Peyer's patch (tissue), 4 donors: ENCODE data around the gene ERMP1. TPM values are rescaled to one million over a fixed set of nuclear protein-coding genes. Genes with fewer than 3 reads are reported as not detected.

ENCODE experiments used
- DNase-seq, 3 donors: peaks; one replicate each; pipeline ENCODE4 v3.0.0-alpha.2; 2017 to 2019
- H3K27ac ChIP-seq, 4 donors: fragments of 200-600 bp; sonication (generic); one replicate each; pipeline ENCODE4 v1.5.1; 2016 to 2019
- H3K27me3 ChIP-seq, 2 donors: fragments of 200-600 bp; sonication (generic); one replicate each; pipeline ENCODE4 v1.5.1; 2019
- H3K36me3 ChIP-seq, 3 donors: fragments of 200-600 bp; sonication (generic); one replicate each; pipeline ENCODE4 v1.5.1; 2016 to 2019
- H3K4me1 ChIP-seq, 4 donors: fragments of 200-600 bp; sonication (generic); one replicate each; pipeline ENCODE4 v1.5.1; 2016 to 2019
- H3K4me3 ChIP-seq, 4 donors: fragments of 200-600 bp; sonication (generic); 1 replicate in 3 of 4; 2 replicates in 1 of 4; pipeline ENCODE4 v1.5.1; 2016 to 2019; ENCODE audit warnings: mild to moderate bottlenecking in 1 of 4
- H3K9me3 ChIP-seq, 4 donors: fragments of 200-600 bp; sonication (generic); one replicate each; pipeline ENCODE4 v1.5.1; 2016 to 2019; ENCODE audit warnings: mild to moderate bottlenecking in 1 of 4
- POLR2A ChIP-seq, 2 donors: fragments of 450-650 bp; IDR thresholded peaks; one replicate each; pipeline ENCODE4 v1.5.1; 2017; ENCODE audit warnings: antibody characterized with exemption in 2 of 2, mild to moderate bottlenecking in 2 of 2, moderate library complexity in 2 of 2
- total RNA-seq, 4 donors: library from RNA; depleted of rRNA; stranded (reverse); fragments of >200 nt; gene quantifications; one replicate each; pipeline ENCODE4 v1.1.0, GENCODE V29; 2016
- TF ChIP-seq, protein P1 (sequence below), 6 experiments: fragments of 450-650 bp in 4 of 6; fragments of 200-600 bp in 2 of 6; sonication (generic) in 1 of 6; IDR thresholded peaks; one replicate each; pipeline ENCODE4 v1.5.1; 2017 to 2019; ENCODE audit warnings: antibody characterized with exemption in 6 of 6, mild to moderate bottlenecking in 3 of 6, moderate library complexity in 1 of 6

ERMP1 gene
- total RNA-seq, 4 donors from 2014 or later, result 20.8 to 23.2 (median 22.0) TPM

DNA sequence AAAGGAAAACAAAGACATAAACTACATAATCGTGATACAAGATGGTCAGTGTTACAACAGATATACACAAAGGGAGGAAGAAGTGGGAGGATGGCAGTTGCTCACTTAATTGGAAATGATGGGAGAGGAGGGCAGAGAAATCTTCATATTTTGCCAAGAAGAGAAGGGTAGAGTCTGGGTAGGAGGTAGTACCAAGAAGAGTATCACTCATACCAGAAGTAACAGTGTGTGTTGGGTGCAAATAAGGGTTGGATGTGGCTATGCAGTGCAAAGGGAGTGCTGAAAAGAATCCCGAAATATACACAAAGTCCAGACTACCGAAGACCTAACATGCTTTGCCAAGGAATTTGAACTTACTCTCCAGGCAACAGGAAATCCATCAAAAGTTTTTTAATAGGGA, 41.0 kb downstream of the ERMP1 start:
- H3K27me3 ChIP-seq, result no peaks in the 10 kb centered on the region
- H3K4me3 ChIP-seq, result no peak overlapping the region
- H3K36me3 ChIP-seq, result peaks cover 0 to 15% (median 2%) of the 10 kb centered on the region in 3 donors
- no peaks in the 10 kb centered on the region for H3K4me1 ChIP-seq
- TF ChIP-seq, protein P1, sequence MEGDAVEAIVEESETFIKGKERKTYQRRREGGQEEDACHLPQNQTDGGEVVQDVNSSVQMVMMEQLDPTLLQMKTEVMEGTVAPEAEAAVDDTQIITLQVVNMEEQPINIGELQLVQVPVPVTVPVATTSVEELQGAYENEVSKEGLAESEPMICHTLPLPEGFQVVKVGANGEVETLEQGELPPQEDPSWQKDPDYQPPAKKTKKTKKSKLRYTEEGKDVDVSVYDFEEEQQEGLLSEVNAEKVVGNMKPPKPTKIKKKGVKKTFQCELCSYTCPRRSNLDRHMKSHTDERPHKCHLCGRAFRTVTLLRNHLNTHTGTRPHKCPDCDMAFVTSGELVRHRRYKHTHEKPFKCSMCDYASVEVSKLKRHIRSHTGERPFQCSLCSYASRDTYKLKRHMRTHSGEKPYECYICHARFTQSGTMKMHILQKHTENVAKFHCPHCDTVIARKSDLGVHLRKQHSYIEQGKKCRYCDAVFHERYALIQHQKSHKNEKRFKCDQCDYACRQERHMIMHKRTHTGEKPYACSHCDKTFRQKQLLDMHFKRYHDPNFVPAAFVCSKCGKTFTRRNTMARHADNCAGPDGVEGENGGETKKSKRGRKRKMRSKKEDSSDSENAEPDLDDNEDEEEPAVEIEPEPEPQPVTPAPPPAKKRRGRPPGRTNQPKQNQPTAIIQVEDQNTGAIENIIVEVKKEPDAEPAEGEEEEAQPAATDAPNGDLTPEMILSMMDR (IDR thresholded peaks at IDR 0.05), result no peak
- no peak for TF ChIP-seq POLR2A (IDR thresholded peaks at IDR 0.05)
- DNase-seq, result no peak
- no peaks in the 10 kb centered on the region for H3K9me3 ChIP-seq
- H3K27ac ChIP-seq, result no peak overlapping the region

DNA sequence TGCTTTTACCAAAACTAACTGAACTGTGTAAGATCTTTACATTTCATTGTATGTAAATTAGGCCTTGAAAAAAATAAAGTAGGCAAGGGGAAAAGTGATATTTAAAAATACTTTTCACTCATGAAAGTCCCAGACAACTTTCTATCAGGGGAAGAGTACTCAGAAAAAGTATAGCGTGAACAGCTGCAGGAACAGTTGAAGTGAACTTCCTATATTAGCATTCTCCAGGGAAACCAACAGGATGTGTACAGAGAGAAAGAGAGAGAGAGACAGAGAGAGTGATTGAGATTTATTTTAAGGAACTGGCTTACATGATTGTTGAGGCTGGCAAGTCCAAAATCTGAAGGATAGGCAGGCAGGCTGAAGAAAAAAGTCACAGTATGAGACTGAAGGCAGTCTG, 42.0 kb downstream of the ERMP1 start:
- DNase-seq, result no peak
- Histone ChIP-seq H3K27ac (no peak overlapping the region), H3K36me3 (peaks cover 0 to 25% (median 2%) of the 10 kb centered on the region in 3 donors), H3K27me3 (no peaks in the 10 kb centered on the region), H3K4me1 (no peaks in the 10 kb centered on the region), H3K9me3 (no peaks in the 10 kb centered on the region), H3K4me3 (no peak overlapping the region)
- TF ChIP-seq, protein P1 (IDR thresholded peaks at IDR 0.05), result no peak
- no peak for TF ChIP-seq POLR2A (IDR thresholded peaks at IDR 0.05)

DNA sequence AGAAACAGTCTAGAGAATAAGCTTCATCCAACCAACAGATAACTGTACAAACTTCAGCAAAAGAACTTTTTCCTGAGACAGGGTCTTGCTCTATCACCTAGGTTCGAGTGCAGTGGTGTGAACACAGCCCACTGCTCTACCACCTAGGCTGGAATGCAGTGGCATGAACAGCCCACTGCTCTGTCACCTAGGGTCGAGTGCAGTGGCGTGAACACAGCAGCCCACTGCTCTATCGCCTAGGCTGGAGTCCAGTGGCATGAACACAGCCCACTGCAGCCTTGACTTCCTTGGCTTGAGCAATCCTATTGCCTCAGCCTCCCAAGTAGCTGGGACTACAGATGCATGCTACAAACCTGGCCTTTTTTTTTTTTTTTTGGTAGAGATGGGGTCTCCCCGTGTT, 43.4 kb downstream of the ERMP1 start:
- Histone ChIP-seq H3K27ac (no peak overlapping the region), H3K9me3 (no peaks in the 10 kb centered on the region), H3K27me3 (no peaks in the 10 kb centered on the region), H3K36me3 (peaks cover 0 to 33% (median 2%) of the 10 kb centered on the region in 3 donors), H3K4me1 (no peaks in the 10 kb centered on the region), H3K4me3 (no peak overlapping the region)
- TF ChIP-seq, protein P1 (IDR thresholded peaks at IDR 0.05), result no peak
- TF ChIP-seq POLR2A (IDR thresholded peaks at IDR 0.05), result no peak
- no peak for DNase-seq

DNA sequence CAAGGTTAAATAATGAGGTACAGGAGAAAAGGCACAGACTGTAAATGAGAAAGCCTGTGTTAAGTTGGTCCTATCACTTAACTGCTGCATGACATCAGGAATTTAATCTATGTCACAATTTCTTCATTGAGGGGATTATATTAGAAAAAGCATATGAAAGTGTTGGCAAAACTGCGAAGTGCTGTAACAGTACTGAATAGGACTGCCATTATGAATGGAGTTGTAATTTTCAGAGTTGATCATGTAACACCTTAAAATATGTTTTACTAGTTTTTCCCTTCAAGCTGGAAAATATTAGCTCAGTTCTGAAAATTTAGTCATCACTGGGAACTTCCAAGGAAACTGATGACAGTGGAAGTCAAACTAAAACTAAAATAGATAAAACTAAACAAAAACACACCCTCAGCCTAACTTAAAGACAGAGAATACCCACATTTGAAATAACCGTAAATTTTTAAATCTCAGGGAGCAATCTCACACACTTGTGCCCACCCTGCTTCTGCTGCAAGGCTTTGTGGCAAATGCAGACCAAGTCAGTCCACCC, 45.1 kb downstream of the ERMP1 start:
- Histone ChIP-seq H3K27me3 (no peaks in the 10 kb centered on the region), H3K4me1 (no peaks in the 10 kb centered on the region), H3K4me3 (no peak overlapping the region), H3K9me3 (no peaks in the 10 kb centered on the region), H3K27ac (no peak overlapping the region), H3K36me3 (peaks cover 0 to 33% (median 2%) of the 10 kb centered on the region in 3 donors)
- no peak for DNase-seq
- TF ChIP-seq, protein P1 (IDR thresholded peaks at IDR 0.05), result no peak

DNA sequence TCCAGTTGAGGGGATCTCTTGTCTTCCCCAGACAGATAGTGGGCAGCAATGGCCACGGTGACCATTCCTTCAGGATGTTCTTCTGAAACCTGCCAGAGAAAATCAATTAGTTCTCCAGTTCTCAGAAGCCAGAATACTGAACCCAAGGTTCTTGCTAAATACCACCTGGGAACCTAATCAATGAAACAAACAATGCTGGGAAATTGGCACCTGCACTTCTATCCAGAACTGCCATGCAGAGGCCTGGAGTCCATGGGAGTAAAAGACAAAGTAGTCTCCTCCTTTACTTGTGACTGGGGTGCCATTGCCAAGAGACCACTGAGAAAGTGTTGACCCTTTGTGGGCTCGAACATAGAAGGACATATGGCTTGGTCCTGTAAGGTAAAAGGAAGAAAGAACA, 45.7 kb downstream of the ERMP1 start:
- H3K4me3 ChIP-seq, result no peak overlapping the region
- DNase-seq, result no peak
- H3K36me3 ChIP-seq, result peaks cover 0 to 35% (median 2%) of the 10 kb centered on the region in 3 donors
- no peaks in the 10 kb centered on the region for H3K4me1 ChIP-seq
- no peak for TF ChIP-seq POLR2A (IDR thresholded peaks at IDR 0.05)
- H3K9me3 ChIP-seq, result no peaks in the 10 kb centered on the region
- no peak overlapping the region for H3K27ac ChIP-seq
- no peaks in the 10 kb centered on the region for H3K27me3 ChIP-seq

DNA sequence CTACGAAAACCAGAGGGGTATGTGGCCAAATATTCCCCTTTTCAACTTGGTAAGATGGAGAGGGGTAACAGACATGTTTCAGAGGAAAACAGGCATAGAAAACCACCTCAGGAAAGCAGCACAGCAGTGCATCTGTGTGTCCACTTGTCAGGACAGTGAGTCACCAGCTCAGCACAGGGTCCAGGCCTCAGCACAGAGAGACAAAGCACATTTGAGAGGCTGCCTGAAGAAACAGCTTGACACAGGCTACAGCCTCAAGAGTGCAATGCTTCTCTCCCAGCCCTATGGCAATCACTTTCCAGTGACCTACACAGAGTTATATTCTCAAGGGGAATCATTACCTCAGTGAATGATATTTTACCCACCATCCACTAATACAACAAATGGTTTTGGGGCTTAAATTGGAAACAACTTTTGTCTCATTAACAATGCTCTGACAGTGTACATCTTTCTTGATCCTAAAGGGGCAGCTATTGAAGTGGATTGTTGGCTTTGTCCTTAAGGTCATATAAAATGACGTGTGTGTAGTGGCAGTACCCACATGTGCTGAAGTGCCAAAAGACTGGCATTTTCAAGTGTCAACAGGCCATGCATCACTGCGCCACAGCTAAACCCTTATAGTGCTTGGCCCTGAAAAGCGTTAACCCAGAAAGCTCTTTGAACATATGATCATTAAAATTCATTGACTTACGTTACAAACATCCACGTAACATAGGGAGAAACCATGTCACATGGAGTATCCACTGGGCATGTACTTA, 46.4 kb downstream of the ERMP1 start:
- no peaks in the 10 kb centered on the region for H3K9me3 ChIP-seq

More for the DNA sequence above, 46.4 kb downstream of the ERMP1 start:
- Histone ChIP-seq H3K27me3 (no peaks in the 10 kb centered on the region), H3K4me3 (no peak overlapping the region), H3K4me1 (no peaks in the 10 kb centered on the region), H3K27ac (no peak overlapping the region), H3K36me3 (peaks cover 0 to 37% (median 2%) of the 10 kb centered on the region in 3 donors)
- TF ChIP-seq, protein P1 (IDR thresholded peaks at IDR 0.05), result no peak
- TF ChIP-seq POLR2A (IDR thresholded peaks at IDR 0.05), result no peak
- no peak for DNase-seq
